Liver (tissue), 3 donors: ENCODE measurements around the gene NEK5.

Source experiments
- EGR1 ChIP-seq, 2 donors: IDR thresholded peaks; 2 replicates each; pipeline ENCODE4 v1.6.1; 2016 to 2018; ENCODE audit warnings: antibody characterized with exemption in 2 of 2, low read depth in 2 of 2
- FOXA1 ChIP-seq: IDR thresholded peaks from 2 replicates; pipeline ENCODE4 v1.6.1; 2016; ENCODE audit warnings: antibody characterized with exemption
- FOXA2 ChIP-seq: IDR thresholded peaks from 2 replicates; pipeline ENCODE4 v1.6.1; 2016; ENCODE audit warnings: antibody characterized with exemption
- GABPA ChIP-seq, 2 donors: IDR thresholded peaks in 1 of 2; conservative IDR thresholded peaks in 1 of 2; 2 replicates each; pipeline ENCODE4 v1.6.1; 2016; ENCODE audit warnings: antibody characterized with exemption in 2 of 2, mild to moderate bottlenecking in 1 of 2, moderate library complexity in 1 of 2
- HNF4A ChIP-seq, 2 donors: conservative IDR thresholded peaks; 2 replicates each; pipeline ENCODE4 v1.6.1; 2016; ENCODE audit warnings: antibody characterized with exemption in 2 of 2, mild to moderate bottlenecking in 2 of 2
- JUND ChIP-seq, 2 donors: IDR thresholded peaks; 2 replicates each; pipeline ENCODE4 v1.6.1; 2016; ENCODE audit warnings: antibody characterized with exemption in 2 of 2
- REST ChIP-seq: IDR thresholded peaks from 2 replicates; pipeline ENCODE4 v1.6.1; 2016; ENCODE audit warnings: antibody characterized with exemption, mild to moderate bottlenecking
- SP1 ChIP-seq: IDR thresholded peaks from 2 replicates; pipeline ENCODE4 v1.6.1; 2018; ENCODE audit warnings: antibody characterized with exemption, mild to moderate bottlenecking
- TAF1 ChIP-seq: conservative IDR thresholded peaks from 2 replicates; pipeline ENCODE4 v1.6.1; 2016; ENCODE audit warnings: antibody characterized with exemption, mild to moderate bottlenecking
- TF ChIP-seq, protein P1 (sequence below): fragments of 150-350 bp; IDR thresholded peaks from 2 replicates; pipeline ENCODE4 v1.5.1; 2017; ENCODE audit warnings: improper control_type of control experiment, low read depth, low read length; ENCODE audit not compliant: missing input control
- TF ChIP-seq, protein P2 (sequence below): IDR thresholded peaks from 2 replicates; pipeline ENCODE4 v1.6.1; 2016; ENCODE audit warnings: antibody characterized with exemption
- TF ChIP-seq, protein P3 (sequence below): IDR thresholded peaks from 2 replicates; pipeline ENCODE4 v1.6.1; 2016; ENCODE audit warnings: antibody characterized with exemption
- donor health status: healthy.
- donor health status: healthy.

- TF ChIP-seq TAF1 (no peak), JUND (IDR thresholded peaks at IDR 0.05) (no peak), FOXA1 (no peak), REST (no peak), GABPA (IDR thresholded peaks at IDR 0.05 in 1 of 2, conservative IDR thresholded peaks at IDR 0.05 in 1 of 2) (no peak), FOXA2 (no peak), SP1 (no peak), EGR1 (IDR thresholded peaks at IDR 0.05; ENCODE audit: low read depth in 2 of 2) (no peak), HNF4A (conservative IDR thresholded peaks at IDR 0.05) (no peak)
- TF ChIP-seq, protein P1, sequence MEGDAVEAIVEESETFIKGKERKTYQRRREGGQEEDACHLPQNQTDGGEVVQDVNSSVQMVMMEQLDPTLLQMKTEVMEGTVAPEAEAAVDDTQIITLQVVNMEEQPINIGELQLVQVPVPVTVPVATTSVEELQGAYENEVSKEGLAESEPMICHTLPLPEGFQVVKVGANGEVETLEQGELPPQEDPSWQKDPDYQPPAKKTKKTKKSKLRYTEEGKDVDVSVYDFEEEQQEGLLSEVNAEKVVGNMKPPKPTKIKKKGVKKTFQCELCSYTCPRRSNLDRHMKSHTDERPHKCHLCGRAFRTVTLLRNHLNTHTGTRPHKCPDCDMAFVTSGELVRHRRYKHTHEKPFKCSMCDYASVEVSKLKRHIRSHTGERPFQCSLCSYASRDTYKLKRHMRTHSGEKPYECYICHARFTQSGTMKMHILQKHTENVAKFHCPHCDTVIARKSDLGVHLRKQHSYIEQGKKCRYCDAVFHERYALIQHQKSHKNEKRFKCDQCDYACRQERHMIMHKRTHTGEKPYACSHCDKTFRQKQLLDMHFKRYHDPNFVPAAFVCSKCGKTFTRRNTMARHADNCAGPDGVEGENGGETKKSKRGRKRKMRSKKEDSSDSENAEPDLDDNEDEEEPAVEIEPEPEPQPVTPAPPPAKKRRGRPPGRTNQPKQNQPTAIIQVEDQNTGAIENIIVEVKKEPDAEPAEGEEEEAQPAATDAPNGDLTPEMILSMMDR: no peak
- TF ChIP-seq, protein P2, sequence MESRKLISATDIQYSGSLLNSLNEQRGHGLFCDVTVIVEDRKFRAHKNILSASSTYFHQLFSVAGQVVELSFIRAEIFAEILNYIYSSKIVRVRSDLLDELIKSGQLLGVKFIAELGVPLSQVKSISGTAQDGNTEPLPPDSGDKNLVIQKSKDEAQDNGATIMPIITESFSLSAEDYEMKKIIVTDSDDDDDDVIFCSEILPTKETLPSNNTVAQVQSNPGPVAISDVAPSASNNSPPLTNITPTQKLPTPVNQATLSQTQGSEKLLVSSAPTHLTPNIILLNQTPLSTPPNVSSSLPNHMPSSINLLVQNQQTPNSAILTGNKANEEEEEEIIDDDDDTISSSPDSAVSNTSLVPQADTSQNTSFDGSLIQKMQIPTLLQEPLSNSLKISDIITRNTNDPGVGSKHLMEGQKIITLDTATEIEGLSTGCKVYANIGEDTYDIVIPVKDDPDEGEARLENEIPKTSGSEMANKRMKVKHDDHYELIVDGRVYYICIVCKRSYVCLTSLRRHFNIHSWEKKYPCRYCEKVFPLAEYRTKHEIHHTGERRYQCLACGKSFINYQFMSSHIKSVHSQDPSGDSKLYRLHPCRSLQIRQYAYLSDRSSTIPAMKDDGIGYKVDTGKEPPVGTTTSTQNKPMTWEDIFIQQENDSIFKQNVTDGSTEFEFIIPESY: no peak
- TF ChIP-seq, protein P3, sequence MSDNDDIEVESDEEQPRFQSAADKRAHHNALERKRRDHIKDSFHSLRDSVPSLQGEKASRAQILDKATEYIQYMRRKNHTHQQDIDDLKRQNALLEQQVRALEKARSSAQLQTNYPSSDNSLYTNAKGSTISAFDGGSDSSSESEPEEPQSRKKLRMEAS: no peak
These were observed 7.9 kb upstream of the NEK5 start for GRCh38 chr13:52136763-52137162.
